ENCODE results near the gene DUS4L. TPM values are rescaled to one million over a fixed set of nuclear protein-coding genes. Genes with fewer than 3 reads are reported as not detected.
A peak's percentile ranks its signal among the peaks of the same experiment; 100 is the strongest.

The DUS4L gene
- total and polyA plus RNA-seq, 2 donors (not counting 3 experiments of a cell fraction or from before 2014, with no cell fraction given): 2.5 to 9.6 TPM

DNA sequence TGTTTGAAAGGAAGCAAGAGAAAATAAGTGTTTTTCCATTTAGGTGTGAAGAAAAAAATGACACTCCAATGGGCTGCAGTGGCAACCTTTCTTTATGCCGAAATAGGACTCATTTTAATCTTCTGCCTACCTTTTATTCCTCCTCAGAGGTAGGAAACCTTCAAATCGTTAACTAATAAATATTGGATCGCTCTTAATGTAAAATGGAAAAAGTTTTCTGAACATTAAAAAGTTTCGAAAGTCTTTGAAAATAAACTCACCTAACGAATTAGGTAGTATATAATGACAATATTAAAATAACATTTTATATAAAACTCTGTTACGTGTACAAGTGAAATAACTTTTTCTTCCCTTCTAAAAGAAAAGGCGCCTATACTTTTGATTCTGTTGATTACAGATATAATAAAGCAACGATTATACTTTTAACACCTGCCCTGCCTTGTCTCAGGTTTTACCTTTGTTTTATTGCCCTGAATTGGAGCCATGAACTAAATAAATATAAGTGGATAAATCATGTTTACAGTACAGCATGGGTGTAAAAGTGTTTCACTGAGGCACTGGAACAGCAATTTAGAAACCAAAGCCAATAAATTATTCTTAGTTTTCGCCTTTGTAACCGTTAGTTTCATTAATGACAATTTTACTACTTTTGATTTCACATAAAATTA lies 17.1 kb downstream of the DUS4L start:
- dilution Hi-C loops (cut with MboI; ENCODE audit: extremely low pct_ligation_motif_present, low sequenced_read_pairs): no loop called here
- BruUV-seq (replicated peaks): TSS peak; percentile 54

More for the DNA sequence above, 17.1 kb downstream of the DUS4L start:
- no peaks in the 10 kb centered on the region for H3K27me3 ChIP-seq (ENCODE audit: control insufficient read depth in 2 of 2, insufficient read depth in 2 of 2, low read length in 2 of 2)
- intact Hi-C loops (cut with micrococcal nuclease): loop anchor here (1.0 kb wide), 2 partner anchors 14 to 144 kb away; no protein-coding TSS in a partner anchor
- peak overlapping the region; percentile 74 to 99 (median 99) for H3K4me3 ChIP-seq (replicated peaks in 1 of 3; ENCODE audit: insufficient read depth in 1 of 3, low read depth in 1 of 3, low read length in 3 of 3)
- H4K20me1 ChIP-seq (replicated peaks; ENCODE audit: control insufficient read depth, extremely low read depth, insufficient read depth, low read length): no peaks in the 10 kb centered on the region
- H3K27ac ChIP-seq (ENCODE audit: insufficient read depth, low read depth, low read length): peak overlapping the region; percentile 95
- peaks cover 24% of the 10 kb centered on the region for H3K4me1 ChIP-seq (ENCODE audit: control insufficient read depth, extremely low read depth, insufficient read depth, low read length)
- H3K9me1 ChIP-seq (replicated peaks; ENCODE audit: control insufficient read depth, extremely low read depth, insufficient read depth, low read length): peaks cover 3% of the 10 kb centered on the region
- H2AFZ ChIP-seq (ENCODE audit: low read depth, low read length): no peak overlapping the region
- CTCF ChIA-PET: interaction anchor here (0.8 to 3.4 kb wide), 7 partner anchors 11 to 81 kb away, joined by 3 to 20 read pairs (median 4); no protein-coding TSS in a partner anchor
- H3K9me3 ChIP-seq (replicated peaks; ENCODE audit: control insufficient read depth, insufficient read depth, low read length): no peaks in the 10 kb centered on the region
- peaks cover 2 to 14% of the 10 kb centered on the region in 2 experiments for H3K36me3 ChIP-seq (ENCODE audit: control insufficient read depth in 2 of 2, extremely low read depth in 1 of 2, insufficient read depth in 2 of 2, low read length in 2 of 2)
- no peak for DNase-seq (ENCODE audit: low read depth, low spot score)
- peak overlapping the region; percentile 98 for H3K9ac ChIP-seq (replicated peaks; ENCODE audit: extremely low read depth, insufficient read depth, low read length)
- TF ChIP-seq CTCF (IDR thresholded peaks at IDR 0.05; ENCODE audit: extremely low read depth in 1 of 2, insufficient read depth in 1 of 2, low read depth in 1 of 2, low read length in 2 of 2) (no peak), GATA2 (IDR thresholded peaks at IDR 0.05; ENCODE audit: insufficient read depth, insufficient read length, low read depth, low read length) (no peak), JUN (IDR thresholded peaks at IDR 0.05; ENCODE audit: borderline replicate concordance, insufficient read depth, insufficient read length, low read depth) (no peak), MYC (IDR thresholded peaks at IDR 0.05; ENCODE audit: low read depth, low read length) (no peak), EZH2 (IDR thresholded peaks at IDR 0.05; ENCODE audit: borderline replicate concordance, low read depth, low read length, severe bottlenecking) (no peak), POLR2AphosphoS5 (IDR thresholded peaks at IDR 0.05; ENCODE audit: insufficient read depth, low read depth, low read length) (no peak), POLR2A (IDR thresholded peaks at IDR 0.05; ENCODE audit: low read depth, low read length) (no peak), FOS (IDR thresholded peaks at IDR 0.05; ENCODE audit: borderline replicate concordance, insufficient read depth, low read length) (no peak)
- TF ChIP-seq, protein P1, sequence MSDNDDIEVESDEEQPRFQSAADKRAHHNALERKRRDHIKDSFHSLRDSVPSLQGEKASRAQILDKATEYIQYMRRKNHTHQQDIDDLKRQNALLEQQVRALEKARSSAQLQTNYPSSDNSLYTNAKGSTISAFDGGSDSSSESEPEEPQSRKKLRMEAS (IDR thresholded peaks at IDR 0.05; ENCODE audit: insufficient read depth, insufficient read length): no peak
- peaks cover 63% of the 10 kb centered on the region for H3K79me2 ChIP-seq (ENCODE audit: control insufficient read depth, insufficient read depth, low read length)
- FAIRE-seq: no peak
- POLR2A ChIA-PET: interaction anchor here (0.7 to 1.1 kb wide), 2 partner anchors 14 to 16 kb away, joined by 3 to 6 read pairs; no protein-coding TSS in a partner anchor
- peak overlapping the region; percentile 99 for H3K4me2 ChIP-seq (ENCODE audit: insufficient read depth, low read length)

Data from endothelial cell of umbilical vein (primary cell).